Chondrocyte (in vitro differentiated cells): Measurements from ENCODE around the gene ARGLU1. TPM values are rescaled to one million over a fixed set of nuclear protein-coding genes. Genes with fewer than 3 reads are reported as not detected.
"Not testable (repeated sequence)": the region's sequence is repeated elsewhere in the genome, so short reads cannot be mapped to it uniquely, and the experiment has no call there.

Experiments used
- DNase-seq: peaks from one replicate; pipeline ENCODE4 v3.0.0; 2021; ENCODE audit warnings: mixed read lengths, low spot score
- H3K27ac Mint-ChIP-seq: one replicate; pipeline ENCODE4 v1.8.0; 2021; ENCODE audit warnings: mild to moderate bottlenecking, moderate library complexity, mixed read lengths; ENCODE audit not compliant: unreplicated experiment
- H3K27me3 Mint-ChIP-seq: 2 replicates; pipeline ENCODE4 v1.8.0; 2021; ENCODE audit warnings: low read depth, mixed read lengths
- H3K36me3 Mint-ChIP-seq: 2 replicates; pipeline ENCODE4 v1.8.0; 2021; ENCODE audit warnings: low read depth, mixed read lengths
- H3K4me1 Mint-ChIP-seq: 2 replicates; pipeline ENCODE4 v1.8.0; 2021; ENCODE audit warnings: low read depth, mild to moderate bottlenecking, mixed read lengths
- H3K4me3 Mint-ChIP-seq: one replicate; pipeline ENCODE4 v1.8.0; 2021; ENCODE audit warnings: mild to moderate bottlenecking, moderate library complexity, mixed read lengths; ENCODE audit not compliant: unreplicated experiment
- H3K9me3 Mint-ChIP-seq: 2 replicates; pipeline ENCODE4 v1.8.0; 2021; ENCODE audit warnings: low read depth, mixed read lengths
- total RNA-seq: library from RNA; stranded (reverse); gene quantifications from 3 replicates; pipeline ENCODE4 v1.2.1, GENCODE V29; 2021
- TF ChIP-seq, protein P1 (sequence below): fragments of 200-600 bp; sonication (generic); IDR thresholded peaks from 2 replicates; pipeline ENCODE4 v1.5.0; 2021; ENCODE audit warnings: antibody characterized with exemption, mild to moderate bottlenecking, moderate library complexity

ARGLU1 gene
- total RNA-seq, 1 donor from 2014 or later: 48.5 TPM

DNA sequence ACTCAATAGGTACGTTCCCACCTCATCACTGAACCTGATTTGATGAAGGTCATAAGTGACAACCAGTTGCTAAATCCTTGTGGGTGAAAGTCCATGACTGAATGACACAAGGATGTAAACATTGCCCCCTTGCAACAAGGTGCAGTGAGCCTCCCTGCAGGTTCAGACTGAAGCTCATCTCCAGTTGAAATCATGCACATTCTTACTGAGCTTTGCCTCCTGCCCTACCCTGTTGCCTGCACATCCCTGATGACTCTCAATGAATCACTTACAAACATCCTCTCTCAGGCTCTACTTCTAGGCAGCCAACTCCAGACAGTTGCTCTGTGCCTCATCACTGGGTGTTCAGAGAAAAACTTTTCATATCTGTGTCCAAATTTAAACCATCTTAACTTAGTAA lies 42.5 kb upstream of the ARGLU1 start:
- Mint-ChIP-seq H3K27me3 (no peaks in the 10 kb centered on the region), H3K4me1 (no peaks in the 10 kb centered on the region), H3K4me3 (no peak overlapping the region), H3K9me3 (no peaks in the 10 kb centered on the region), H3K36me3 (no peaks in the 10 kb centered on the region), H3K27ac (no peak overlapping the region)
- no peak for DNase-seq
- TF ChIP-seq, protein P1, sequence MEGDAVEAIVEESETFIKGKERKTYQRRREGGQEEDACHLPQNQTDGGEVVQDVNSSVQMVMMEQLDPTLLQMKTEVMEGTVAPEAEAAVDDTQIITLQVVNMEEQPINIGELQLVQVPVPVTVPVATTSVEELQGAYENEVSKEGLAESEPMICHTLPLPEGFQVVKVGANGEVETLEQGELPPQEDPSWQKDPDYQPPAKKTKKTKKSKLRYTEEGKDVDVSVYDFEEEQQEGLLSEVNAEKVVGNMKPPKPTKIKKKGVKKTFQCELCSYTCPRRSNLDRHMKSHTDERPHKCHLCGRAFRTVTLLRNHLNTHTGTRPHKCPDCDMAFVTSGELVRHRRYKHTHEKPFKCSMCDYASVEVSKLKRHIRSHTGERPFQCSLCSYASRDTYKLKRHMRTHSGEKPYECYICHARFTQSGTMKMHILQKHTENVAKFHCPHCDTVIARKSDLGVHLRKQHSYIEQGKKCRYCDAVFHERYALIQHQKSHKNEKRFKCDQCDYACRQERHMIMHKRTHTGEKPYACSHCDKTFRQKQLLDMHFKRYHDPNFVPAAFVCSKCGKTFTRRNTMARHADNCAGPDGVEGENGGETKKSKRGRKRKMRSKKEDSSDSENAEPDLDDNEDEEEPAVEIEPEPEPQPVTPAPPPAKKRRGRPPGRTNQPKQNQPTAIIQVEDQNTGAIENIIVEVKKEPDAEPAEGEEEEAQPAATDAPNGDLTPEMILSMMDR: no peak

DNA sequence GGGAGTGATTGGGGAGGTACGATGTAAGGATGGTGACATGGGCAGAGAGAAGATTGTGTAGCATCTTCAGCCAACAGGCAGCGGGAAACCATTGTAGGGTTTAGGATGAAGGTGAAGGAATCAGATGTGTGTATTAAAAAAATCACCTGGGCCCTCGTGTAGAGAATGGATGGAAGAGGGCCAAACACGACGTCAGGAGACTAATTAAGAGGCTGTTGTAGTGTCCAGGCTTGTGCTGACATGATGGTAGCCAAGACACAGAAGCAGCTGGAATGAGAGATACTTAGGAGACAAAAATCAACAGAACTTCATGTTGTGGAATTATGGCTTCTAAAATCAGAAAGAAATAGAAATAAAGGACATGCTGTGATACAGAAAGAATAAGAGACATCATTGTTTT lies 41.2 kb upstream of the ARGLU1 start:
- no peak overlapping the region for H3K4me3 Mint-ChIP-seq
- TF ChIP-seq, protein P1: no peak
- no peaks in the 10 kb centered on the region for H3K27me3 Mint-ChIP-seq

DNA sequence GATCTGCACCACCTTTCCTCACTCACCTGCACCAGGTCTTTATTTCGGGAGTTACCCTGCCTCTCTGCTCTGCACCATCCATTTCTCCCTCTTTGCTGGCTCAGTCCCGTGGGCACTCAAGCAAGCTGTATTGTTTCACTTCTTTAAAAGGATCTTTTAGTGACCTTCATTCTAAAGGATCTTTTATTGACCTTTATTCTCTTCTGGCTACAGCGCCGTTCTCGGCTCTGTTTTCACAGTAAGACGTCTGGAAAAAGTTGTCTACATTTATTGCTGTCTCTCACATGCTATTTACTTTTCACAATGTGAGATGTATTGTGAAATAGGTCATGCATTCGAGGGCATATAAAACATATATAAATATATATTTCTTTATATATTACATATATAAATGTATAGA lies 35.6 kb upstream of the ARGLU1 start:
- no peak overlapping the region for H3K27ac Mint-ChIP-seq
- H3K4me1 Mint-ChIP-seq: peaks cover 21% of the 10 kb centered on the region
- H3K36me3 Mint-ChIP-seq: no peaks in the 10 kb centered on the region
- H3K27me3 Mint-ChIP-seq: no peaks in the 10 kb centered on the region
- no peak overlapping the region for H3K4me3 Mint-ChIP-seq
- DNase-seq: no peak
- no peaks in the 10 kb centered on the region for H3K9me3 Mint-ChIP-seq
- TF ChIP-seq, protein P1: no peak

More for the DNA sequence above, 41.2 kb upstream of the ARGLU1 start:
- no peak for DNase-seq
- no peak overlapping the region for H3K27ac Mint-ChIP-seq
- H3K36me3 Mint-ChIP-seq: no peaks in the 10 kb centered on the region
- no peaks in the 10 kb centered on the region for H3K9me3 Mint-ChIP-seq
- H3K4me1 Mint-ChIP-seq: no peaks in the 10 kb centered on the region

DNA sequence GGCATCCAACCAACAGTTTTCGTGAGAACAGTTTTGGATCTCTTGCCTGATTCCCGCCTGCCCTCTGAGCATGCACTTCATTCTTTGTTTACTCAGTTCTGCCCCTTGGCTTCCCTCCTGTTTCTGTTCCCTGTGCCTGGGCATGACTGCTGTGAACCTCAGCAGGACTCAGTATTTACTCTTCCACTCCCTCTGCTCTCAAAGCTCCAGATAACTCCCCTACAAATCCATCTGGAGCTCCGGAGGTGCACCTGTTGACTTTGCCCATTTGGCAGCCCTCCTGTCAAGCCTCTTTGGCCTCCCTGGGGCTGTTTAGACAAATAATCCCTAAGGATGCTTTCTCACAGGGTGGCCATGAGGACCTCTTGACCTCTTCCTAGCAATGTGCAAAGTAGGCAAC lies 34.2 kb upstream of the ARGLU1 start:
- Mint-ChIP-seq H3K4me1 (peaks cover 22% of the 10 kb centered on the region), H3K36me3 (no peaks in the 10 kb centered on the region), H3K27me3 (no peaks in the 10 kb centered on the region), H3K9me3 (no peaks in the 10 kb centered on the region), H3K4me3 (no peak overlapping the region), H3K27ac (no peak overlapping the region)
- TF ChIP-seq, protein P1: no peak
- DNase-seq: no peak

DNA sequence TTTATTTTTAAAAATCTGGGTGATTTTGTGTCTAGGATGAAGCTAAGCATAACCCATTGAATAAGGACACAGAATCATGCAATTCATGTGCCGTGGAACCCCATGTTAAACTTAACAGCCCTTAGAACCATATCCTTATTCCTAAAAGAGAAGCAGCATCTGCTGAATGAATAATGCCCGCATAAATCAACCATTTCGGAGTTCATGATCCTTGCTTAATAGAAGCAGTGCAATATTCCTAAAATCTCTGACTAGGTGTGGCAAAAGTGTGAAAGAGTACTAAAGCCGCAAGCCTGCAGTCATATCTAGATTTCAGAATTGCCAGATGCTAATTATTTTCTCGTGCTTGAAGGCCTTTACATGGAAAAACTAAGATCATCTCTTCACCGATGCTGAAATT lies 33.6 kb upstream of the ARGLU1 start:
- Mint-ChIP-seq H3K4me1 (peaks cover 29% of the 10 kb centered on the region), H3K36me3 (no peaks in the 10 kb centered on the region), H3K27me3 (no peaks in the 10 kb centered on the region), H3K4me3 (no peak overlapping the region), H3K9me3 (no peaks in the 10 kb centered on the region), H3K27ac (no peak overlapping the region)
- TF ChIP-seq, protein P1: no peak
- no peak for DNase-seq

DNA sequence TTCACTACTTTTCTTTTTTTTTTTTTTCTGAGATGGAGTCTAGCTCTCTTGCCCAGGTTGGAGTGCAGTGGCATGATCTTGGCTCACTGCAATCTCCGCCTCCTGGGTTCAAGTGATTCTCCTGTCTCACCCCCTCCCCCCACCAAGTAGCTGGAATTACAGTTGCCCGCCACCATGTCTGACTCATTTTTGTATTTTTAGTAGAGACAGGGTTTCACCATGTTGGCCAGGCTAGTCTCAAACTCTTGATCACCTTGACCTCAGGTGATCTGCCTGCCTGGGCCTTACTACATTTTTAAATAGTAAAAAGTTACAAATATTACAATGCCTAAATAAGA lies 32.8 kb upstream of the ARGLU1 start:
- H3K27me3 Mint-ChIP-seq, H3K36me3 Mint-ChIP-seq, DNase-seq, H3K4me3 Mint-ChIP-seq, H3K9me3 Mint-ChIP-seq: not testable (repeated sequence)
- Mint-ChIP-seq H3K4me1 (peaks cover 31% of the 10 kb centered on the region), H3K27ac (peak overlapping the region; percentile 72)
